Hepatocyte (in vitro differentiated cells): ENCODE data around the gene PAK1IP1. TPM values are rescaled to one million over a fixed set of nuclear protein-coding genes. Genes with fewer than 3 reads are reported as not detected.
"Not testable (repeated sequence)": the region's sequence is repeated elsewhere in the genome, so short reads cannot be mapped to it uniquely, and the experiment has no call there.

ENCODE experiments used
- DNase-seq: peaks from one replicate; pipeline ENCODE4 v3.0.0-alpha.2; 2016; ENCODE audit warnings: low spot score
- H2AFZ ChIP-seq: fragments of 200-600 bp; sonication (generic); 2 replicates; pipeline ENCODE4 v1.6.0; 2016; ENCODE audit warnings: antibody characterized with exemption, mild to moderate bottlenecking
- H3K27ac ChIP-seq: fragments of 200-600 bp; sonication (generic); 2 replicates; pipeline ENCODE4 v1.5.1; 2016; ENCODE audit warnings: mild to moderate bottlenecking
- H3K27me3 ChIP-seq: fragments of 200-600 bp; sonication (generic); 2 replicates; pipeline ENCODE4 v1.6.1; 2016
- H3K36me3 ChIP-seq: fragments of 200-600 bp; sonication (generic); replicated peaks from 2 replicates; pipeline ENCODE4 v1.5.1; 2016; ENCODE audit warnings: low read depth; ENCODE audit not compliant: insufficient read depth
- H3K4me1 ChIP-seq: fragments of 200-600 bp; sonication (generic); 2 replicates; pipeline ENCODE4 v1.5.1; 2016; ENCODE audit warnings: mild to moderate bottlenecking, moderate library complexity; ENCODE audit not compliant: insufficient read depth
- H3K4me2 ChIP-seq: fragments of 200-600 bp; sonication (generic); 2 replicates; pipeline ENCODE4 v1.6.0; 2016
- H3K4me3 ChIP-seq: fragments of 200-600 bp; sonication (generic); 2 replicates; pipeline ENCODE4 v1.5.1; 2016; ENCODE audit warnings: mild to moderate bottlenecking
- H3K79me2 ChIP-seq: fragments of 200-600 bp; sonication (generic); 2 replicates; pipeline ENCODE4 v1.6.0; 2017; ENCODE audit warnings: mild to moderate bottlenecking
- H3K9me2 ChIP-seq: fragments of 200-600 bp; sonication (generic); replicated peaks from 2 replicates; pipeline ENCODE4 v1.6.0; 2017; ENCODE audit warnings: mild to moderate bottlenecking; ENCODE audit not compliant: insufficient read depth
- H3K9me3 ChIP-seq: fragments of 200-600 bp; sonication (generic); 2 replicates; pipeline ENCODE4 v1.5.1; 2016; ENCODE audit warnings: low read depth, mild to moderate bottlenecking
- H4K20me1 ChIP-seq: fragments of 200-600 bp; sonication (generic); 2 replicates; pipeline ENCODE4 v1.6.0; 2016; ENCODE audit warnings: mild to moderate bottlenecking; ENCODE audit not compliant: insufficient read depth, poor library complexity, severe bottlenecking
- EZH2 ChIP-seq: fragments of 200-600 bp; sonication (generic); IDR thresholded peaks from 2 replicates; pipeline ENCODE4 v1.6.1; 2016; ENCODE audit warnings: antibody characterized with exemption, mild to moderate bottlenecking, borderline replicate concordance
- EZH2phosphoT487 ChIP-seq: fragments of 200-600 bp; sonication (generic); IDR thresholded peaks from one replicate; pipeline ENCODE4 v1.6.1; 2018; ENCODE audit warnings: antibody characterized with exemption, mild to moderate bottlenecking, low read depth, moderate library complexity; ENCODE audit not compliant: unreplicated experiment, severe bottlenecking
- WGBS: methylation state at CpG from one replicate; pipeline ENCODE4 v1.1.6; 2016; ENCODE audit warnings: low lambda C conversion rate; ENCODE audit errors: missing lambda C conversion rate; 5-methylcytosine and 5-hydroxymethylcytosine counted together
- polyA plus RNA-seq: library from polyadenylated mRNA; unstranded; fragments of >200 nt; fragmentation: Nextera tagmentation; extraction: Ambion mirVana; gene quantifications from 2 replicates; pipeline ENCODE4 v1.2.1, GENCODE V29; 2016
- total RNA-seq: library from RNA; depleted of rRNA; stranded (reverse); fragments of >200 nt; gene quantifications from 2 replicates; pipeline ENCODE4 v1.2.3, GENCODE V29; 2014
- TF ChIP-seq, protein P1 (sequence below): fragments of 200-600 bp; sonication (generic); IDR thresholded peaks from 2 replicates; pipeline ENCODE4 v1.5.1; 2016; ENCODE audit warnings: antibody characterized with exemption, mild to moderate bottlenecking; ENCODE audit not compliant: poor library complexity

PAK1IP1 gene
- total and polyA plus RNA-seq, 2 experiments from 2014 or later, result 14.0 to 15.7 TPM

DNA sequence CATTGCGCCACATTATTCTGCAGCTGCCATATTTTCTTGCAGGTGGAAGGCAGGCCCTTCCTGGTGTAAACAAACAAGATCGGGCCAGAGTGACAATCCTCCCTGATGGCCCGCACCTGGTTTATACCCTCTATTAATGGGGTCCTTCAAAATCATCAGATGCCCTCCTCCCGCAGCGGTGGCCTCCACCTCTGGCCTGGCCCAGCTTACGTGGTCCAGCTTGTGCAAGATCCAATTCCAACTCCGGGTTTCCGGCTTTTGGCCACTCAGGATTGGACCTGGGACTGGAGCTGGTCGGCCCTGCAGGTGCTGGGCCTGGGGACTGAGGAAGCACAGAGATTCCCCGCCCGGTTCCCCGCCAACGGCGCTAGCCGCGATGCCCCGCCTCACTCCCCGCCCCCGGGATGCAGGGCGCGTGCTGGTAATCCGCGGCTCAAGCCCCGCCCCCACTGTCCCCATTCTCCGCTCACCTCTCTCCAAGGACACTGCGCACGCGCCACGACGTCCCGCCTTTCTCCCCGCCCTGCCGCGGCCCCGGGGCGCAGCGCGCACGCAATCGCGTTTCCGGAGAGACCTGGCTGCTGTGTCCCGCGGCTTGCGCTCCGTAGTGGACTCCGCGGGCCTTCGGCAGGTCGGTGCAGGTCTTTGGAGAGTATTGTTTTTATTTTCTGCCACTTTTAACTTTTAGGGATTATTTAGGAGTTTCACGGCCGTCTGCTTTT lies 52.6 kb downstream of the PAK1IP1 start, which contains the start of gene TMEM14B:
Gene TMEM14B (plus strand): TSS at position 555 of the 722 bp plus-strand sequence. CDS start 1,441 bp downstream, outside the sequence.
- WGBS, result 4% methylated on average over 37 of the region's 52 CpGs
- H3K4me2 ChIP-seq, result peak within 1 kb of the TSS; percentile 88
- H3K27me3 ChIP-seq, result no peaks in the 10 kb centered on the region
- peaks cover 41% of the 10 kb centered on the region for H3K79me2 ChIP-seq
- peaks cover 27% of the 10 kb centered on the region for H3K4me1 ChIP-seq
- peak within 1 kb of the TSS; percentile 83 for H2AFZ ChIP-seq
- peaks cover 5% of the 10 kb centered on the region for H4K20me1 ChIP-seq
- peak within 1 kb of the TSS; percentile 84 for H3K27ac ChIP-seq
- TF ChIP-seq EZH2 (no peak), EZH2phosphoT487 (no peak)
- TF ChIP-seq, protein P1, sequence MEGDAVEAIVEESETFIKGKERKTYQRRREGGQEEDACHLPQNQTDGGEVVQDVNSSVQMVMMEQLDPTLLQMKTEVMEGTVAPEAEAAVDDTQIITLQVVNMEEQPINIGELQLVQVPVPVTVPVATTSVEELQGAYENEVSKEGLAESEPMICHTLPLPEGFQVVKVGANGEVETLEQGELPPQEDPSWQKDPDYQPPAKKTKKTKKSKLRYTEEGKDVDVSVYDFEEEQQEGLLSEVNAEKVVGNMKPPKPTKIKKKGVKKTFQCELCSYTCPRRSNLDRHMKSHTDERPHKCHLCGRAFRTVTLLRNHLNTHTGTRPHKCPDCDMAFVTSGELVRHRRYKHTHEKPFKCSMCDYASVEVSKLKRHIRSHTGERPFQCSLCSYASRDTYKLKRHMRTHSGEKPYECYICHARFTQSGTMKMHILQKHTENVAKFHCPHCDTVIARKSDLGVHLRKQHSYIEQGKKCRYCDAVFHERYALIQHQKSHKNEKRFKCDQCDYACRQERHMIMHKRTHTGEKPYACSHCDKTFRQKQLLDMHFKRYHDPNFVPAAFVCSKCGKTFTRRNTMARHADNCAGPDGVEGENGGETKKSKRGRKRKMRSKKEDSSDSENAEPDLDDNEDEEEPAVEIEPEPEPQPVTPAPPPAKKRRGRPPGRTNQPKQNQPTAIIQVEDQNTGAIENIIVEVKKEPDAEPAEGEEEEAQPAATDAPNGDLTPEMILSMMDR, result no peak
- no peaks in the 10 kb centered on the region for H3K36me3 ChIP-seq
- H3K9me2 ChIP-seq, result no peaks in the 10 kb centered on the region
- no peaks in the 10 kb centered on the region for H3K9me3 ChIP-seq
- H3K4me3 ChIP-seq, result peak within 1 kb of the TSS; percentile 76
- DNase-seq, result peak; percentile 100

DNA sequence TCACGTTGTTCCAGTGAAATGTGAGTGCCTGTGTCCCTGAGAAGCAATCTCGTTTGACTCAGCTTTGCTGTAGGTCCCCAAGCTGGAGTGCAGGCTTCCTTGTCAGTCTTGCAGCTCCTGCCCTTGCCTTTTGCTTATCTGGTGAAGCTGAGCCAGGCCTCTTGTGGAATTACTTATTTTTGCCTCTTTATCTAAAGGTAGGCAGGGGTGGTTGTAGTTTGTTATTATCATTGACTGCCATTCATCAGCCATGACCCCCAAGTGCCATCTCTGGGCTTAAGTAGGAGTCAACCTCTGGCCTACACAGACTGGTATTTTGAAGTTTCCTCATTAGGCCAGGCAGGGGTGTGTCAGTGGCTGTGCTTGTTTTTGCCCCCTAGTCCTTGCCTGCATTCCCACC lies 55.0 kb downstream of the PAK1IP1 start:
- Histone ChIP-seq H3K4me3 (no peak overlapping the region), H3K36me3 (no peaks in the 10 kb centered on the region)

GRCh38 chr6:10750568-10750967 lies 55.8 kb downstream of the PAK1IP1 start:
- WGBS, result 27% methylated on average over 6 of the region's 6 CpGs
- H3K9me2 ChIP-seq, H2AFZ ChIP-seq, H4K20me1 ChIP-seq, H3K9me3 ChIP-seq, H3K4me3 ChIP-seq, DNase-seq, H3K27me3 ChIP-seq, H3K36me3 ChIP-seq: not testable (repeated sequence)
- peak overlapping the region; percentile 88 for H3K4me2 ChIP-seq
- H3K4me1 ChIP-seq, result peaks cover 27% of the 10 kb centered on the region
- H3K27ac ChIP-seq, result peak overlapping the region; percentile 84
- peaks cover 71% of the 10 kb centered on the region for H3K79me2 ChIP-seq

More for the DNA sequence above, 55.0 kb downstream of the PAK1IP1 start:
- TF ChIP-seq EZH2 (no peak), EZH2phosphoT487 (no peak)
- TF ChIP-seq, protein P1, result no peak
- WGBS, result 35% methylated on average over 2 of the region's 2 CpGs
- Histone ChIP-seq H3K9me3 (no peaks in the 10 kb centered on the region), H3K4me1 (peaks cover 27% of the 10 kb centered on the region), H4K20me1 (peaks cover 5% of the 10 kb centered on the region), H3K27me3 (no peaks in the 10 kb centered on the region), H3K9me2 (no peaks in the 10 kb centered on the region), H3K79me2 (peaks cover 64% of the 10 kb centered on the region), H3K27ac (peak overlapping the region; percentile 84), H3K4me2 (peak overlapping the region; percentile 88), H2AFZ (no peak overlapping the region)
- DNase-seq, result peak; percentile 17

GRCh38 chr6:10751757-10752156 lies 57.0 kb downstream of the PAK1IP1 start:
- peaks cover 78% of the 10 kb centered on the region for H3K79me2 ChIP-seq
- not testable (repeated sequence) for H3K9me3 ChIP-seq, DNase-seq, H3K27me3 ChIP-seq, H3K36me3 ChIP-seq, H3K27ac ChIP-seq, H3K4me2 ChIP-seq, H2AFZ ChIP-seq, H3K4me3 ChIP-seq, H3K9me2 ChIP-seq, H4K20me1 ChIP-seq
- 92% methylated on average over 5 of the region's 5 CpGs for WGBS
- H3K4me1 ChIP-seq, result peaks cover 26% of the 10 kb centered on the region
